Measurements from ENCODE around the gene MSH3.

The MSH3 gene

GRCh38 chr5:80654391-80655230 is at the start of gene MSH3, which contains the start of gene DHFR:
Gene MSH3 (plus strand): TSS chr5:80654652. CDS start chr5:80654728, 76 bp downstream.
Gene DHFR (minus strand): TSS chr5:80654983. CDS start chr5:80654489, 494 bp downstream.
- peak; percentile 55 for DNase-seq

GRCh38 chr5:80607343-80607742 is 47.1 kb upstream of the MSH3 start:
- DNase-seq = no peak

- no peak for DNase-seq
Observed at GRCh38 chr5:80607832-80608231, 46.6 kb upstream of the MSH3 start.

GRCh38 chr5:80608731-80609130 is 45.7 kb upstream of the MSH3 start:
- no peak for DNase-seq

- DNase-seq = no peak
Observed at GRCh38 chr5:80609692-80610091, 44.8 kb upstream of the MSH3 start.

- DNase-seq = no peak
Observed at GRCh38 chr5:80615266-80615914, 39.1 kb upstream of the MSH3 start.

- no peak for DNase-seq
Observed at GRCh38 chr5:80618438-80618837, 36.0 kb upstream of the MSH3 start.

GRCh38 chr5:80619086-80619485 is 35.4 kb upstream of the MSH3 start:
- DNase-seq = no peak

- no peak for DNase-seq
Observed at GRCh38 chr5:80620211-80620610, 34.2 kb upstream of the MSH3 start.

- DNase-seq = no peak
Observed at GRCh38 chr5:80622756-80623155, 31.7 kb upstream of the MSH3 start.

GRCh38 chr5:80623999-80624398 is 30.5 kb upstream of the MSH3 start:
- DNase-seq = no peak

GRCh38 chr5:80625230-80625629 is 29.2 kb upstream of the MSH3 start:
- DNase-seq = no peak

- DNase-seq = no peak
Observed at GRCh38 chr5:80629281-80629680, 25.2 kb upstream of the MSH3 start.

- no peak for DNase-seq
Observed at GRCh38 chr5:80631278-80632259, 22.9 kb upstream of the MSH3 start.

- no peak for DNase-seq
Observed at GRCh38 chr5:80632700-80633099, 21.8 kb upstream of the MSH3 start.

GRCh38 chr5:80634193-80634592 is 20.3 kb upstream of the MSH3 start:
- no peak for DNase-seq

- no peak for DNase-seq
Observed at GRCh38 chr5:80641353-80641752, 13.1 kb upstream of the MSH3 start.

- no peak for DNase-seq
Observed at GRCh38 chr5:80644900-80645299, 9.6 kb upstream of the MSH3 start.

- DNase-seq = no peak
Observed at GRCh38 chr5:80646926-80647325, 7.5 kb upstream of the MSH3 start.

GRCh38 chr5:80653502-80653901 is 950 bp upstream of the MSH3 start:
- no peak for DNase-seq

GRCh38 chr5:80654054-80654390 is 430 bp upstream of the MSH3 start:
- DNase-seq = no peak

- peak; percentile 19 for DNase-seq
Observed at GRCh38 chr5:80655231-80655774, 851 bp downstream of the MSH3 start.

GRCh38 chr5:80656425-80656824 is 2.0 kb downstream of the MSH3 start:
- DNase-seq = no peak
